H9 (cell line): ENCODE measurements around the gene FOXP4. TPM values are rescaled to one million over a fixed set of nuclear protein-coding genes. Genes with fewer than 3 reads are reported as not detected.

Experiments used
- DNase-seq: peaks from one replicate; pipeline ENCODE4 v3.0.0-alpha.2; 2017
- H2AFZ ChIP-seq: one replicate; pipeline ENCODE4 v1.6.1; 2013; ENCODE audit warnings: mild to moderate bottlenecking, low read length, control low read depth, moderate library complexity
- H2AK5ac ChIP-seq: 2 replicates; pipeline ENCODE4 v1.6.1; 2013; ENCODE audit warnings: low read length, control low read depth, mixed read lengths; ENCODE audit not compliant: insufficient read length
- H2BK120ac ChIP-seq: one replicate; pipeline ENCODE4 v1.6.1; 2013; ENCODE audit warnings: low read depth, mild to moderate bottlenecking, low read length, control low read depth, inconsistent platforms; ENCODE audit not compliant: poor library complexity, severe bottlenecking
- H2BK12ac ChIP-seq: 2 replicates; pipeline ENCODE4 v1.6.1; 2013; ENCODE audit warnings: low read length, control low read depth, mixed read lengths, low read depth; ENCODE audit not compliant: insufficient read length
- H2BK15ac ChIP-seq: 2 replicates; pipeline ENCODE4 v1.6.1; 2013; ENCODE audit warnings: low read depth, low read length, control low read depth
- H2BK20ac ChIP-seq: one replicate; pipeline ENCODE4 v1.6.1; 2013; ENCODE audit warnings: low read depth, mild to moderate bottlenecking, low read length, control low read depth, inconsistent platforms; ENCODE audit not compliant: poor library complexity, severe bottlenecking
- H2BK5ac ChIP-seq: 2 replicates; pipeline ENCODE4 v1.6.1; 2013; ENCODE audit warnings: low read length, control low read depth, mixed read lengths; ENCODE audit not compliant: insufficient read length
- H3K14ac ChIP-seq: 2 replicates; pipeline ENCODE4 v1.6.1; 2013; ENCODE audit warnings: low read length, control low read depth; ENCODE audit not compliant: insufficient read depth
- H3K18ac ChIP-seq: 2 replicates; pipeline ENCODE4 v1.6.1; 2013; ENCODE audit warnings: low read depth, mild to moderate bottlenecking, mixed read lengths, low read length, control low read depth; ENCODE audit not compliant: insufficient read length
- H3K23ac ChIP-seq: 2 replicates; pipeline ENCODE4 v1.6.1; 2013; ENCODE audit warnings: low read length, control low read depth, mixed read lengths, low read depth; ENCODE audit not compliant: insufficient read length
- H3K23me2 ChIP-seq: 2 replicates; pipeline ENCODE4 v1.6.1; 2013; ENCODE audit warnings: low read depth, mild to moderate bottlenecking, mixed read lengths, low read length, control low read depth; ENCODE audit not compliant: insufficient read length, poor library complexity, severe bottlenecking
- H3K27ac ChIP-seq: 2 replicates; pipeline ENCODE4 v1.5.1; 2013; ENCODE audit warnings: low read length, control low read depth, mixed read lengths, low read depth; ENCODE audit not compliant: insufficient read length
- H3K27me3 ChIP-seq: 2 replicates; pipeline ENCODE4 v1.6.1; 2013; ENCODE audit warnings: low read length, control low read depth, inconsistent platforms; ENCODE audit not compliant: insufficient read depth
- H3K4ac ChIP-seq: 2 replicates; pipeline ENCODE4 v1.6.1; 2013; ENCODE audit warnings: low read depth, mild to moderate bottlenecking, control low read depth, inconsistent platforms, low read length, moderate library complexity
- H3K4me1 ChIP-seq: 2 replicates; pipeline ENCODE4 v1.6.1; 2013; ENCODE audit warnings: low read length, control low read depth, inconsistent platforms; ENCODE audit not compliant: insufficient read depth
- H3K4me2 ChIP-seq: 2 replicates; pipeline ENCODE4 v1.6.1; 2013; ENCODE audit warnings: low read length, control low read depth, mixed read lengths; ENCODE audit not compliant: insufficient read length, insufficient read depth
- H3K56ac ChIP-seq: 2 replicates; pipeline ENCODE4 v1.6.1; 2013; ENCODE audit warnings: low read depth, mild to moderate bottlenecking, mixed read lengths, low read length, control low read depth; ENCODE audit not compliant: insufficient read length
- H3K79me1 ChIP-seq: 2 replicates; pipeline ENCODE4 v1.6.1; 2013; ENCODE audit warnings: low read depth, mild to moderate bottlenecking, moderate library complexity, low read length, control low read depth, inconsistent platforms; ENCODE audit not compliant: insufficient read depth, poor library complexity, severe bottlenecking
- H3K79me2 ChIP-seq: 2 replicates; pipeline ENCODE4 v1.6.1; 2013; ENCODE audit warnings: low read length, control low read depth, inconsistent platforms; ENCODE audit not compliant: insufficient read depth
- H3K9ac ChIP-seq: 2 replicates; pipeline ENCODE4 v1.6.1; 2013; ENCODE audit warnings: low read length, control low read depth, mixed read lengths; ENCODE audit not compliant: insufficient read length; ENCODE audit errors: extremely low read depth
- H3K9me3 ChIP-seq: one replicate; pipeline ENCODE4 v1.6.1; 2013; ENCODE audit warnings: low read depth, low read length, inconsistent platforms; ENCODE audit not compliant: control insufficient read depth
- H3T11ph ChIP-seq: one replicate; pipeline ENCODE4 v1.6.1; 2013; ENCODE audit warnings: mild to moderate bottlenecking, low read length, control low read depth, inconsistent platforms
- H4K20me1 ChIP-seq: one replicate; pipeline ENCODE4 v1.6.1; 2013; ENCODE audit not compliant: control insufficient read depth, insufficient read length, insufficient read depth
- H4K5ac ChIP-seq: 2 replicates; pipeline ENCODE4 v1.6.1; 2013; ENCODE audit warnings: low read depth, mild to moderate bottlenecking, mixed read lengths, low read length, control low read depth; ENCODE audit not compliant: insufficient read length
- H4K8ac ChIP-seq: replicated peaks from 2 replicates; pipeline ENCODE4 v1.6.1; 2013; ENCODE audit warnings: low read length, control low read depth, mixed read lengths, low read depth; ENCODE audit not compliant: insufficient read length
- H4K91ac ChIP-seq: 2 replicates; pipeline ENCODE4 v1.6.1; 2013; ENCODE audit warnings: low read depth, mild to moderate bottlenecking, moderate library complexity, mixed read lengths, low read length, control low read depth; ENCODE audit not compliant: insufficient read length
- H3K27ac Mint-ChIP-seq, 3 experiments: 2 replicates in 2 of 3; 3 replicates in 1 of 3; pipeline ENCODE4 v1.8.0; 2020 to 2021; ENCODE audit warnings: mixed read lengths in 3 of 3, mild to moderate bottlenecking in 1 of 3, moderate library complexity in 1 of 3
- H3K27me3 Mint-ChIP-seq: 2 replicates; pipeline ENCODE4 v1.8.0; 2021; ENCODE audit warnings: low read depth, mild to moderate bottlenecking, moderate library complexity, mixed read lengths
- H3K36me3 Mint-ChIP-seq, 3 experiments: 2 replicates in 2 of 3; 3 replicates in 1 of 3; pipeline ENCODE4 v1.8.0; 2020 to 2021; ENCODE audit warnings: low read depth in 3 of 3, mixed read lengths in 3 of 3; ENCODE audit not compliant: insufficient read depth in 1 of 3
- H3K4me1 Mint-ChIP-seq, 2 experiments: 2 replicates each; pipeline ENCODE4 v1.8.0; 2020; ENCODE audit warnings: mixed read lengths in 2 of 2
- H3K4me3 Mint-ChIP-seq, 2 experiments: 2 replicates in 1 of 2; 3 replicates in 1 of 2; pipeline ENCODE4 v1.8.0; 2020 to 2021; ENCODE audit warnings: mild to moderate bottlenecking in 2 of 2, mixed read lengths in 2 of 2, moderate library complexity in 1 of 2
- H3K9me3 Mint-ChIP-seq, 2 experiments: 2 replicates in 1 of 2; 3 replicates in 1 of 2; pipeline ENCODE4 v1.8.0; 2020; ENCODE audit warnings: mild to moderate bottlenecking in 2 of 2, mixed read lengths in 2 of 2, moderate library complexity in 1 of 2
- WGBS: extraction: QIAGEN DNeasy Blood & Tissue Kit; methylation state at CpG from one replicate; pipeline ENCODE4 v1.1.7; 2013; ENCODE audit warnings: missing lambda C conversion rate, low lambda C conversion rate, mixed read lengths; ENCODE audit not compliant: insufficient read length; ENCODE audit errors: extremely low coverage; 5-methylcytosine and 5-hydroxymethylcytosine counted together
- total RNA-seq: library from RNA; stranded (reverse); gene quantifications from 2 replicates; pipeline ENCODE4 v1.2.1, GENCODE V29; 2021
- TF ChIP-seq, protein P1 (sequence below): fragments of 200-600 bp; sonication (generic); conservative IDR thresholded peaks from 3 replicates; pipeline ENCODE4 v1.8.0; 2021; ENCODE audit warnings: antibody characterized with exemption, mild to moderate bottlenecking

FOXP4 gene
- total RNA-seq, 1 experiment from 2014 or later = 18.2 TPM

GRCh38 chr6:41546475-41546865 lies 289 bp downstream of the FOXP4 start:
- Histone ChIP-seq H3K4ac (no peak overlapping the region), H3K14ac (no peak overlapping the region), H3K56ac (no peak overlapping the region), H2AK5ac (no peak overlapping the region), H2BK12ac (no peak overlapping the region), H3K79me2 (no peaks in the 10 kb centered on the region; the same call in 1 of the 2 replicates), H2BK15ac (no peak overlapping the region), H3K27ac (no peak overlapping the region), H3K4me2 (no peak overlapping the region), H4K8ac (no peak overlapping the region), H3T11ph (no peak overlapping the region), H3K18ac (no peak overlapping the region), H3K79me1 (no peaks in the 10 kb centered on the region), H3K4me1 (peaks cover 17% of the 10 kb centered on the region; the same call in 1 of the 2 replicates), H2BK20ac (no peak overlapping the region), H3K27me3 (peaks cover 52% of the 10 kb centered on the region), H4K5ac (no peak overlapping the region), H4K91ac (no peak overlapping the region), H3K23ac (no peak overlapping the region), H3K9ac (no peak overlapping the region), H2BK120ac (no peak overlapping the region), H4K20me1 (peaks cover 2% of the 10 kb centered on the region), H2AFZ (no peak overlapping the region), H3K9me3 (no peaks in the 10 kb centered on the region), H2BK5ac (no peak overlapping the region), H3K23me2 (peaks cover 20% of the 10 kb centered on the region)
- H3K27me3 Mint-ChIP-seq = peaks cover 86% of the 10 kb centered on the region
- WGBS = no CpG with 5 or more reads among the region's 67 CpGs
- H3K27ac Mint-ChIP-seq = no peak overlapping the region
- TF ChIP-seq, protein P1, sequence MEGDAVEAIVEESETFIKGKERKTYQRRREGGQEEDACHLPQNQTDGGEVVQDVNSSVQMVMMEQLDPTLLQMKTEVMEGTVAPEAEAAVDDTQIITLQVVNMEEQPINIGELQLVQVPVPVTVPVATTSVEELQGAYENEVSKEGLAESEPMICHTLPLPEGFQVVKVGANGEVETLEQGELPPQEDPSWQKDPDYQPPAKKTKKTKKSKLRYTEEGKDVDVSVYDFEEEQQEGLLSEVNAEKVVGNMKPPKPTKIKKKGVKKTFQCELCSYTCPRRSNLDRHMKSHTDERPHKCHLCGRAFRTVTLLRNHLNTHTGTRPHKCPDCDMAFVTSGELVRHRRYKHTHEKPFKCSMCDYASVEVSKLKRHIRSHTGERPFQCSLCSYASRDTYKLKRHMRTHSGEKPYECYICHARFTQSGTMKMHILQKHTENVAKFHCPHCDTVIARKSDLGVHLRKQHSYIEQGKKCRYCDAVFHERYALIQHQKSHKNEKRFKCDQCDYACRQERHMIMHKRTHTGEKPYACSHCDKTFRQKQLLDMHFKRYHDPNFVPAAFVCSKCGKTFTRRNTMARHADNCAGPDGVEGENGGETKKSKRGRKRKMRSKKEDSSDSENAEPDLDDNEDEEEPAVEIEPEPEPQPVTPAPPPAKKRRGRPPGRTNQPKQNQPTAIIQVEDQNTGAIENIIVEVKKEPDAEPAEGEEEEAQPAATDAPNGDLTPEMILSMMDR = no peak
- H3K36me3 Mint-ChIP-seq = peaks cover 0 to 9% (median 9%) of the 10 kb centered on the region in 3 experiments; a peak in 4 of 7 replicates
- no peaks in the 10 kb centered on the region for H3K9me3 Mint-ChIP-seq
- no peak for DNase-seq
- H3K4me3 Mint-ChIP-seq = peak overlapping the region in 1 of 2 experiments; percentile 64; a peak in 1 of 5 replicates
- peaks cover 45 to 49% of the 10 kb centered on the region in 2 experiments for H3K4me1 Mint-ChIP-seq
